ENCODE measurements around the gene MOG.

MOG gene

DNA sequence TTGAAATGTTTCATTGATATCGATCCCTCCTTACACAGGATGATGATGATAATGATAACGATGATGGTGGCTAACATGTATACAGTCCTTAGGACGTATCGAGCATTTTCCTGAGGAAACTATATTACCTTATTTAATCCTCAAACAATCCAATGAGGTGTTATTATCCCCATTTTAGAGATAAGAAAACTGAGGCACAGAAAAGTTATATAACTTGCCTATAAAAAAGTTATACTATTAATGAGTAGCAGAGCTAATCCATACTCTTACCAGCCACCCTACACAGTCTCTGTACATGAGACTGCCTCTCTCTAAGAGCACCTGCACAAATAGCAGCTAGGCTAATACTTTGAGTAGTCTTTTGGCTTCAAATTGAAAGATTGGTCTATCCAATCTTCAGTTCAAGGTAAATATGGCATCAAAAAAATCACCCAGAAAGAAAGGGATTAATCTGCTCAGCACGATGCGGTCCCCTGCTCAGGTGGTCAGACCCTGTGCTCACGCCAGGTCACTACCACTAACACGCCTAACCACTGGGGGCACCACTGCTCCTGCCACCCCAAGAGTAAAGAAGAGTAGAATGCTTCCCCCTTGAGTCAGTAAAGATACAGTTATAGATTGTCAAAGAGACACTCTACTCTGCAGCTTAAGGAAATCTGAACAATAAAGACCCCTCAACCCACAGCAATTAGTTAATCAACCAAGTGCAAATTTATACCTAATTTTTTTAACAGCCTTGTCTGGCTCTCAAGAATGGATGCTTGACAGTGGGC, 38.9 kb upstream of the MOG start:
- Histone ChIP-seq H3K27me3 (ENCODE audit: insufficient read depth, low read length, poor library complexity) (no peaks in the 10 kb centered on the region), H2AFZ (ENCODE audit: low read depth, low read length) (no peak overlapping the region), H3K9me3 (ENCODE audit: insufficient read depth, low read length, severe bottlenecking) (no peaks in the 10 kb centered on the region), H3K4me3 (ENCODE audit: low read depth in 1 of 2, low read length in 2 of 2) (no peak overlapping the region), H3K27ac (ENCODE audit: low read length) (no peak overlapping the region), H3K4me1 (ENCODE audit: insufficient read depth, low read length) (no peaks in the 10 kb centered on the region), H3K4me2 (ENCODE audit: insufficient read depth, low read length) (no peak overlapping the region), H3K79me2 (ENCODE audit: insufficient read depth, low read length) (no peaks in the 10 kb centered on the region), H3K9ac (ENCODE audit: low read depth, low read length) (no peak overlapping the region), H4K20me1 (ENCODE audit: insufficient read depth, low read length) (no peaks in the 10 kb centered on the region), H3K36me3 (ENCODE audit: insufficient read depth, low read length) (peaks cover 25% of the 10 kb centered on the region)
- ATAC-seq (ENCODE audit: insufficient read depth, low read depth) (no peak), DNase-seq (no peak)
- TF ChIP-seq EZH2 (IDR thresholded peaks at IDR 0.05; ENCODE audit: borderline replicate concordance, low read depth, low read length, severe bottlenecking) = no peak
- TF ChIP-seq, protein P1, sequence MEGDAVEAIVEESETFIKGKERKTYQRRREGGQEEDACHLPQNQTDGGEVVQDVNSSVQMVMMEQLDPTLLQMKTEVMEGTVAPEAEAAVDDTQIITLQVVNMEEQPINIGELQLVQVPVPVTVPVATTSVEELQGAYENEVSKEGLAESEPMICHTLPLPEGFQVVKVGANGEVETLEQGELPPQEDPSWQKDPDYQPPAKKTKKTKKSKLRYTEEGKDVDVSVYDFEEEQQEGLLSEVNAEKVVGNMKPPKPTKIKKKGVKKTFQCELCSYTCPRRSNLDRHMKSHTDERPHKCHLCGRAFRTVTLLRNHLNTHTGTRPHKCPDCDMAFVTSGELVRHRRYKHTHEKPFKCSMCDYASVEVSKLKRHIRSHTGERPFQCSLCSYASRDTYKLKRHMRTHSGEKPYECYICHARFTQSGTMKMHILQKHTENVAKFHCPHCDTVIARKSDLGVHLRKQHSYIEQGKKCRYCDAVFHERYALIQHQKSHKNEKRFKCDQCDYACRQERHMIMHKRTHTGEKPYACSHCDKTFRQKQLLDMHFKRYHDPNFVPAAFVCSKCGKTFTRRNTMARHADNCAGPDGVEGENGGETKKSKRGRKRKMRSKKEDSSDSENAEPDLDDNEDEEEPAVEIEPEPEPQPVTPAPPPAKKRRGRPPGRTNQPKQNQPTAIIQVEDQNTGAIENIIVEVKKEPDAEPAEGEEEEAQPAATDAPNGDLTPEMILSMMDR (IDR thresholded peaks at IDR 0.05; ENCODE audit: borderline replicate concordance, extremely low read depth, low read length, poor library complexity, severe bottlenecking) = no peak

DNA sequence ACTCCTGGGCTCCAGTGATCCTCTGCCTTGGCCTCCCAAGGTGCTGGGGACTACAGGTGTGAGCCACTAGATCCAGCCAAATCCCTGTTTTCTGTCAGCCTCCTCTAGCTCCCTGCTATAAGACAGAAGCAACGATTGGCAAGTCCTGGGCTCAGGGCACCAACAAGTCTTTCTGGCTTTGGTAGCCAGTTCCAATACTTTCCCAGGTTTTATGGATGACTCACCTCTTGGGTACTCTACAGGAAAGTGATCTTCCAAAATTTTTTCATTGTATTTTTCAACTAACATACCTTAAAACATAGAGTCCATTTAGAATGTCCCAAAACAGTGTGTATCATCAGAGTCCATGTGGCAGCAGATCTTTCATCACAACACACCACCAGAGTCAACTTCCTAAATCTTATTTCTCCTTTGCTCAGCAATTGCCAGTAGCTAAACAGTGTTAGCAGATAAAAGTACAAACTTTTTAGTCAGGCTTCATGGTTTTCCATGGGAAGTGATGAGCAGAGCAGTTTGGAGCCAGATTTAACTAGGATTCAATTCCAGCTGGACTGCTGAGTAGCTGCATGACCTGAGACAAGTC, 37.2 kb upstream of the MOG start:
- Histone ChIP-seq H3K4me1 (ENCODE audit: insufficient read depth, low read length) (no peaks in the 10 kb centered on the region), H3K27ac (ENCODE audit: low read length) (no peak overlapping the region), H3K27me3 (ENCODE audit: insufficient read depth, low read length, poor library complexity) (no peaks in the 10 kb centered on the region), H3K79me2 (ENCODE audit: insufficient read depth, low read length) (no peaks in the 10 kb centered on the region), H3K9ac (ENCODE audit: low read depth, low read length) (no peak overlapping the region), H3K4me2 (ENCODE audit: insufficient read depth, low read length) (no peak overlapping the region), H3K4me3 (ENCODE audit: low read depth in 1 of 2, low read length in 2 of 2) (no peak overlapping the region), H3K36me3 (ENCODE audit: insufficient read depth, low read length) (peaks cover 34% of the 10 kb centered on the region), H3K9me3 (ENCODE audit: insufficient read depth, low read length, severe bottlenecking) (no peaks in the 10 kb centered on the region), H2AFZ (ENCODE audit: low read depth, low read length) (no peak overlapping the region), H4K20me1 (ENCODE audit: insufficient read depth, low read length) (no peaks in the 10 kb centered on the region)
- DNase-seq (no peak), ATAC-seq (ENCODE audit: insufficient read depth, low read depth) (no peak)
- TF ChIP-seq, protein P1 (IDR thresholded peaks at IDR 0.05; ENCODE audit: borderline replicate concordance, extremely low read depth, low read length, poor library complexity, severe bottlenecking) = no peak
- TF ChIP-seq EZH2 (IDR thresholded peaks at IDR 0.05; ENCODE audit: borderline replicate concordance, low read depth, low read length, severe bottlenecking) = no peak

DNA sequence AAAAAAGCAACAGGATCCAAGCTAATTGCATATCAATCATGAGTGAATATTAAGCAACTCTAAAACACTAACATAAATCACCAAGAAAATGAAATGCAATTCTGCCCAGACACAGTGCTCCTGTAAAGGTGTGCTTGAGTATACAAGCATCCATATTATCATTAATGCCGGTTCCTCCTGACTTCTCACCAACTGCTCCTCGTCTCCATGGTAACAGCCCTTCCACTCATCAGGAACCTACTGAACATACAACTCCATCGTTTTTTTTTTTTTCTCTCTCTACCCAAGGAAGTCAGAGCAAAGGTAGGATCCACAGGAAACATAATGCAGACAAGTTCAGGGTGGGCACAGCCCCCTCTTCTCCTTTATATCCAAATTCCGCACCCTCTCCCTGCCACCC, 36.3 kb upstream of the MOG start:
- H3K36me3 ChIP-seq (ENCODE audit: insufficient read depth, low read length) = peaks cover 34% of the 10 kb centered on the region

More for the DNA sequence above, 36.3 kb upstream of the MOG start:
- no peak for DNase-seq
- ATAC-seq (ENCODE audit: insufficient read depth, low read depth) = no peak
- H2AFZ ChIP-seq (ENCODE audit: low read depth, low read length) = no peak overlapping the region
- no peaks in the 10 kb centered on the region for H3K79me2 ChIP-seq (ENCODE audit: insufficient read depth, low read length)
- H3K9ac ChIP-seq (ENCODE audit: low read depth, low read length) = no peak overlapping the region
- no peak overlapping the region for H3K4me3 ChIP-seq (ENCODE audit: low read depth in 1 of 2, low read length in 2 of 2)
- no peak for TF ChIP-seq EZH2 (IDR thresholded peaks at IDR 0.05; ENCODE audit: borderline replicate concordance, low read depth, low read length, severe bottlenecking)
- TF ChIP-seq, protein P1 (IDR thresholded peaks at IDR 0.05; ENCODE audit: borderline replicate concordance, extremely low read depth, low read length, poor library complexity, severe bottlenecking) = no peak
- H3K4me1 ChIP-seq (ENCODE audit: insufficient read depth, low read length) = no peaks in the 10 kb centered on the region
- no peaks in the 10 kb centered on the region for H3K27me3 ChIP-seq (ENCODE audit: insufficient read depth, low read length, poor library complexity)
- no peaks in the 10 kb centered on the region for H4K20me1 ChIP-seq (ENCODE audit: insufficient read depth, low read length)
- no peak overlapping the region for H3K4me2 ChIP-seq (ENCODE audit: insufficient read depth, low read length)
- H3K27ac ChIP-seq (ENCODE audit: low read length) = no peak overlapping the region
- no peaks in the 10 kb centered on the region for H3K9me3 ChIP-seq (ENCODE audit: insufficient read depth, low read length, severe bottlenecking)
